Choroid plexus epithelial cell (primary cell): Measurements from ENCODE around the gene WFIKKN1.

Experiments
- DNase-seq: peaks from one replicate; pipeline ENCODE4 v3.0.0-alpha.2; 2010; ENCODE audit warnings: low read depth
- H3K4me3 ChIP-seq: 2 replicates; pipeline ENCODE4 v1.5.1; 2011; ENCODE audit warnings: low read depth, mild to moderate bottlenecking, control low read depth, low read length, moderate library complexity
- CTCF ChIP-seq: conservative IDR thresholded peaks from 2 replicates; pipeline ENCODE4 v1.5.1; 2011; ENCODE audit warnings: low read depth, mild to moderate bottlenecking, control low read depth, inconsistent platforms, low read length, moderate library complexity

The WFIKKN1 gene

GRCh38 chr16:629833-630248 is 944 bp upstream of the WFIKKN1 start:
- no peak overlapping the region for H3K4me3 ChIP-seq
- no peak for TF ChIP-seq CTCF
- no peak for DNase-seq

GRCh38 chr16:630249-630814 is 453 bp upstream of the WFIKKN1 start:
- TF ChIP-seq CTCF, result no peak
- DNase-seq, result no peak
- H3K4me3 ChIP-seq, result no peak overlapping the region

- no peak overlapping the region for H3K4me3 ChIP-seq
- DNase-seq, result no peak
- TF ChIP-seq CTCF, result no peak
Measured at GRCh38 chr16:631808-632358, 1.1 kb downstream of the WFIKKN1 start.

GRCh38 chr16:632486-633335 is 1.9 kb downstream of the WFIKKN1 start:
- no peak for TF ChIP-seq CTCF
- DNase-seq, result no peak
- no peak overlapping the region for H3K4me3 ChIP-seq

GRCh38 chr16:633336-634050 is 2.7 kb downstream of the WFIKKN1 start:
- no peak overlapping the region for H3K4me3 ChIP-seq
- no peak for DNase-seq
- TF ChIP-seq CTCF, result no peak

GRCh38 chr16:634051-634670 is 3.4 kb downstream of the WFIKKN1 start:
- no peak overlapping the region for H3K4me3 ChIP-seq
- no peak for DNase-seq
- no peak for TF ChIP-seq CTCF
